B cell (primary cell): Measurements from ENCODE around the gene PPP2R2B. TPM values are rescaled to one million over a fixed set of nuclear protein-coding genes. Genes with fewer than 3 reads are reported as not detected.

Experiments used
- ATAC-seq: fragments of 200-7000 bp; cut with Tn5 transposase; one replicate; pipeline ENCODE4 v1.10.0; 2021; ENCODE audit warnings: low read depth, mild to moderate bottlenecking, moderate number of reproducible peaks, moderate library complexity
- CTCF ChIA-PET: fragments of 350-600 bp; sonication (Branson Sonifier 250); formaldehyde crosslinking; loops from one replicate; lab custom pipeline; 2021; ENCODE audit warnings: antibody characterized with exemption, inconsistent platforms; lab: Charles Lee
- POLR2A ChIA-PET: fragments of 350-600 bp; sonication (Branson Sonifier 250); formaldehyde crosslinking; loops from one replicate; lab custom pipeline; 2021; ENCODE audit warnings: antibody characterized with exemption; lab: Charles Lee
- DNase-seq: peaks from one replicate; pipeline ENCODE4 v3.0.0; 2013
- H2AFZ ChIP-seq: 2 replicates; pipeline ENCODE4 v1.6.1; 2012; ENCODE audit warnings: mild to moderate bottlenecking, low read depth, low read length; ENCODE audit not compliant: insufficient read depth, poor library complexity, severe bottlenecking
- H3K27ac ChIP-seq, 2 donors: 1 replicate in 1 of 2; 2 replicates in 1 of 2; pipeline ENCODE4 v1.5.1; 2012 to 2013; ENCODE audit warnings: low read length in 2 of 2, mild to moderate bottlenecking in 2 of 2, moderate library complexity in 1 of 2
- H3K27me3 ChIP-seq, 4 experiments: fragments of 200-600 bp in 1 of 4; sonication (generic) in 1 of 4; replicated peaks in 1 of 4; 1 replicate in 2 of 4; 2 replicates in 2 of 4; pipeline versions ENCODE4 v1.6.1 to v1.7.0; 2013 to 2016; ENCODE audit warnings: low read length in 3 of 4, mild to moderate bottlenecking in 2 of 4, mixed read lengths in 1 of 4, moderate library complexity in 1 of 4; ENCODE audit not compliant: insufficient read depth in 4 of 4, control insufficient read depth in 3 of 4; ENCODE audit errors: control extremely low read depth in 1 of 4
- H3K36me3 ChIP-seq, 2 experiments: replicated peaks in 1 of 2; 1 replicate in 1 of 2; 2 replicates in 1 of 2; pipeline versions ENCODE4 v1.6.1 to v1.7.1; 2013; ENCODE audit warnings: low read length in 1 of 2; ENCODE audit not compliant: insufficient read depth in 2 of 2, control insufficient read depth in 1 of 2; ENCODE audit errors: control extremely low read depth in 1 of 2, extremely low read depth in 1 of 2
- H3K4me1 ChIP-seq, 2 donors: fragments of 200-600 bp in 1 of 2; sonication (generic) in 1 of 2; 1 replicate in 1 of 2; 2 replicates in 1 of 2; pipeline versions ENCODE4 v1.5.1 to v1.6.1; 2013 to 2017; ENCODE audit warnings: low read length in 2 of 2; ENCODE audit not compliant: control insufficient read depth in 2 of 2, insufficient read depth in 2 of 2
- H3K4me2 ChIP-seq: replicated peaks from 2 replicates; pipeline ENCODE3; 2012; ENCODE audit warnings: mild to moderate bottlenecking, low read depth, low read length; ENCODE audit not compliant: poor library complexity, severe bottlenecking
- H3K4me3 ChIP-seq, 5 experiments: fragments of 200-600 bp in 1 of 5; sonication (generic) in 1 of 5; 1 replicate in 3 of 5; 2 replicates in 2 of 5; pipeline versions ENCODE4 v1.5.1 to v1.7.0; 2011 to 2016; ENCODE audit warnings: low read length in 4 of 5, mild to moderate bottlenecking in 4 of 5, low read depth in 2 of 5, control low read depth in 1 of 5, moderate library complexity in 1 of 5; ENCODE audit not compliant: insufficient read depth in 1 of 5; ENCODE audit errors: control extremely low read depth in 1 of 5, extremely low read depth in 1 of 5
- H3K79me2 ChIP-seq: fragments of 200-600 bp; sonication (generic); one replicate; pipeline ENCODE4 v1.6.0; 2016; ENCODE audit warnings: low read length; ENCODE audit not compliant: control insufficient read depth, insufficient read depth
- H3K9ac ChIP-seq: fragments of 200-600 bp; sonication (generic); 2 replicates; pipeline ENCODE4 v1.6.1; 2017; ENCODE audit warnings: mild to moderate bottlenecking, low read length, moderate library complexity
- H3K9me3 ChIP-seq, 3 donors: one replicate each; pipeline versions ENCODE4 v1.6.1 to v1.7.1; 2013; ENCODE audit warnings: low read length in 2 of 3; ENCODE audit not compliant: control insufficient read depth in 2 of 3, insufficient read depth in 1 of 3; ENCODE audit errors: control extremely low read depth in 1 of 3
- H4K20me1 ChIP-seq: 2 replicates; pipeline ENCODE4 v1.6.0; 2012; ENCODE audit warnings: mild to moderate bottlenecking, low read length; ENCODE audit not compliant: insufficient read depth, control insufficient read depth, poor library complexity, severe bottlenecking
- H3K27ac Mint-ChIP-seq: one replicate; pipeline ENCODE4 v1.8.0; 2021; ENCODE audit warnings: mixed read lengths
- H3K27me3 Mint-ChIP-seq: one replicate; pipeline ENCODE4 v1.8.0; 2021; ENCODE audit warnings: mixed read lengths
- H3K4me1 Mint-ChIP-seq: one replicate; pipeline ENCODE4 v1.8.0; 2021; ENCODE audit warnings: mixed read lengths
- H3K4me3 Mint-ChIP-seq: one replicate; pipeline ENCODE4 v1.8.0; 2021; ENCODE audit warnings: mixed read lengths
- H3K9me3 Mint-ChIP-seq: one replicate; pipeline ENCODE4 v1.8.0; 2022; ENCODE audit warnings: mixed read lengths; ENCODE audit not compliant: insufficient read depth
- EZH2 ChIP-seq: IDR thresholded peaks from 2 replicates; pipeline ENCODE4 v1.6.1; 2012; ENCODE audit warnings: borderline replicate concordance, low read depth, mild to moderate bottlenecking, moderate library complexity, low read length; ENCODE audit not compliant: insufficient read depth, poor library complexity, severe bottlenecking
- WGBS: methylation state at CpG from one replicate; pipeline ENCODE4 v1.1.5; 2013; ENCODE audit warnings: missing lambda C conversion rate; ENCODE audit not compliant: insufficient coverage; 5-methylcytosine and 5-hydroxymethylcytosine counted together
- intact Hi-C: fragments of 100-400 bp; cut with micrococcal nuclease; formaldehyde crosslinking; loops from one replicate; pipeline ENCODE4 v1.10.0; 2022
- polyA plus RNA-seq: library from polyadenylated mRNA; depleted of rRNA; stranded (reverse); fragments of >200 nt; gene quantifications from 2 replicates; pipeline ENCODE4 v1.2.3, GENCODE V29; 2012
- total RNA-seq, 2 donors: library from RNA; stranded (reverse); fragments of 120-200 nt in 1 of 2; gene quantifications; 1 replicate in 1 of 2; 2 replicates in 1 of 2; pipeline versions ENCODE4 v1.2.3 to v1.2.4, GENCODE V29; 2013 to 2022
- TF ChIP-seq, protein P1 (sequence below): fragments of 200-600 bp; IDR thresholded peaks from one replicate; pipeline ENCODE4 v1.8.0; 2022; ENCODE audit warnings: antibody characterized with exemption, mild to moderate bottlenecking

PPP2R2B gene
- total and polyA plus RNA-seq, 2 donors (not counting 1 experiment from before 2014, with no cell fraction given), result 0.03 TPM; not detected in 1

DNA sequence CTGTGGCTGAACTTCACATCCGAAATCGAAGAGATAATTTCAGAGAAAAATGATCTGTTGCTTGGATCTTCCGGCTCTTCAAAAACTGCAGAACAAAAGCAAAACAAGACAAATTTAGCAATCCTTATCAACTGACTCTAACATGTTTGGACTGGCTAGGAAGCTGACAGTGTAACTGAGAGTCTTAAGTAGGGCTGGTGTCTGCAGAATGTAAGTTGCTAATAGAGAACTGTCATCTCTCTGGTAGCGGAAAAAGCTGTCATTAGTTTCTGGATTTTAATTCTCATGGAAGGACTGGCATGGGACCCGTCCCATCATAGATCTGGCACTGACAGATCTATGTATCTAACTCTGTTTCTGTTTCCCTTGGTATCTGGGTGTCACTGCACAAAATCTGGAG lies 278.2 kb downstream of the PPP2R2B start:
- H3K27me3 ChIP-seq, result no peaks in the 10 kb centered on the region
- no peak overlapping the region for H2AFZ ChIP-seq
- H3K27ac Mint-ChIP-seq, result no peak overlapping the region
- H3K9me3 Mint-ChIP-seq, result no peaks in the 10 kb centered on the region
- H3K9ac ChIP-seq, result no peak overlapping the region
- ATAC-seq (no peak), DNase-seq (no peak)
- 100% methylated on average over 1 of the region's 5 CpGs for WGBS
- H3K79me2 ChIP-seq, result no peaks in the 10 kb centered on the region
- no peak overlapping the region for H3K27ac ChIP-seq
- no peak overlapping the region for H3K4me2 ChIP-seq
- H3K9me3 ChIP-seq, result no peaks in the 10 kb centered on the region
- no peaks in the 10 kb centered on the region for H4K20me1 ChIP-seq
- peaks cover 9% of the 10 kb centered on the region for H3K27me3 Mint-ChIP-seq
- no peaks in the 10 kb centered on the region for H3K36me3 ChIP-seq
- H3K4me3 ChIP-seq, result no peak overlapping the region
- POLR2A ChIA-PET, result no interaction called here
- H3K4me3 Mint-ChIP-seq, result no peak overlapping the region
- H3K4me1 ChIP-seq, result no peaks in the 10 kb centered on the region
- CTCF ChIA-PET, result no interaction called here
- intact Hi-C loops, result no loop called here
- TF ChIP-seq EZH2, result no peak
- TF ChIP-seq, protein P1, sequence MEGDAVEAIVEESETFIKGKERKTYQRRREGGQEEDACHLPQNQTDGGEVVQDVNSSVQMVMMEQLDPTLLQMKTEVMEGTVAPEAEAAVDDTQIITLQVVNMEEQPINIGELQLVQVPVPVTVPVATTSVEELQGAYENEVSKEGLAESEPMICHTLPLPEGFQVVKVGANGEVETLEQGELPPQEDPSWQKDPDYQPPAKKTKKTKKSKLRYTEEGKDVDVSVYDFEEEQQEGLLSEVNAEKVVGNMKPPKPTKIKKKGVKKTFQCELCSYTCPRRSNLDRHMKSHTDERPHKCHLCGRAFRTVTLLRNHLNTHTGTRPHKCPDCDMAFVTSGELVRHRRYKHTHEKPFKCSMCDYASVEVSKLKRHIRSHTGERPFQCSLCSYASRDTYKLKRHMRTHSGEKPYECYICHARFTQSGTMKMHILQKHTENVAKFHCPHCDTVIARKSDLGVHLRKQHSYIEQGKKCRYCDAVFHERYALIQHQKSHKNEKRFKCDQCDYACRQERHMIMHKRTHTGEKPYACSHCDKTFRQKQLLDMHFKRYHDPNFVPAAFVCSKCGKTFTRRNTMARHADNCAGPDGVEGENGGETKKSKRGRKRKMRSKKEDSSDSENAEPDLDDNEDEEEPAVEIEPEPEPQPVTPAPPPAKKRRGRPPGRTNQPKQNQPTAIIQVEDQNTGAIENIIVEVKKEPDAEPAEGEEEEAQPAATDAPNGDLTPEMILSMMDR, result no peak
- no peaks in the 10 kb centered on the region for H3K4me1 Mint-ChIP-seq

DNA sequence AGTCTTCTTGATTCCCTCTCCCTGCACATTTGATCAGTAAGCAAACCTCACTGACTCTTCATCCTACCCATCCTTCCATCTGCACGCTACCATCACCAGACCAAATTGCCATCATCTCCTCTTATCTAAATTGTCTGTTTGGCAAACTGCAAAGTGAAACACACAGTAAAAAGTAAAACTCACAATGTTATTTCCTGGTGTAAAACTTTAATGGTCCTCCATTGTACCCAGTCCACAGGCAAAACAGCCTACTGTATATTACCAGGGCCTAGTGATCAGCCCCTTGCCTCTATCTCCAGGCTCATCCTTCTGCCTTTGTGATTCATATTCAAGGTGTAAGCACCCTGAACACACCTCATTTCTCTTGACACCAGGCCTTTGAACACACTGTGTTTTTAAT lies 279.3 kb downstream of the PPP2R2B start:
- intact Hi-C loops, result no loop called here
- no peak overlapping the region for H3K27ac Mint-ChIP-seq
- 100% methylated on average over 1 of the region's 1 CpG for WGBS
- Histone ChIP-seq H4K20me1 (no peaks in the 10 kb centered on the region), H2AFZ (no peak overlapping the region), H3K9me3 (no peaks in the 10 kb centered on the region), H3K9ac (no peak overlapping the region), H3K27me3 (no peaks in the 10 kb centered on the region), H3K4me2 (no peak overlapping the region), H3K36me3 (no peaks in the 10 kb centered on the region), H3K27ac (no peak overlapping the region), H3K4me3 (no peak overlapping the region), H3K4me1 (no peaks in the 10 kb centered on the region), H3K79me2 (no peaks in the 10 kb centered on the region)
- no peaks in the 10 kb centered on the region for H3K9me3 Mint-ChIP-seq
- POLR2A ChIA-PET, result no interaction called here
- TF ChIP-seq, protein P1, result no peak
- H3K4me1 Mint-ChIP-seq, result no peaks in the 10 kb centered on the region
- H3K4me3 Mint-ChIP-seq, result no peak overlapping the region
- CTCF ChIA-PET, result no interaction called here
- peaks cover 5% of the 10 kb centered on the region for H3K27me3 Mint-ChIP-seq
- ATAC-seq, result no peak
- no peak for DNase-seq
